Measurements from ENCODE around the gene CHRNB1. TPM values are rescaled to one million over a fixed set of nuclear protein-coding genes. Genes with fewer than 3 reads are reported as not detected.

CHRNB1 gene
- total RNA-seq, 4 donors from 2014 or later: 6.5 to 16.0 (median 13.5) TPM

DNA sequence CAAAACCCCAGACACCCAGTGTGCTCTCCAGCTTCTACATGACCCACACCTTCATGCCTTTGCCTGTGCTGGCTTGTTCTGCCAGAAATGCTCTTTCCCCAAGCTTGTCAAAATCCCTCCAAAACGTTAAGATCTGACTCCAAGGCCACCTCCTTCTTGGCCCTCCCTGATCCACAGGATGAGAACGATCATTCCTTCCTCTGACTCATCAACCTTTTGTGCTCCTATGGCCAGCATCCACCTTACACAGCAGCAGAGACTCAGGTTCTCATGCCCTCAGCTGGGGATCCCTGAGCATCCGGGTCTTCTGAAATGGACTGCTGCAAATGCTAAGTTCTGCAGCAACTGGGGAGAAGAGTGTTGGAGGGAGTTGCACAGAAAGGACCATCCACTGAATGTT, 31.6 kb downstream of the CHRNB1 start:
- peak overlapping the region in 3 of 4 donors; percentile 96 to 100 (median 99) for H3K27ac ChIP-seq
- DNase-seq (ENCODE audit: low spot score in 2 of 2): no peak
- no peak overlapping the region for H3K4me3 ChIP-seq
- no peaks in the 10 kb centered on the region for H3K36me3 ChIP-seq
- TF ChIP-seq EP300 (IDR thresholded peaks at IDR 0.05) (no peak), POLR2A (IDR thresholded peaks at IDR 0.05) (no peak)
- TF ChIP-seq, protein P1, sequence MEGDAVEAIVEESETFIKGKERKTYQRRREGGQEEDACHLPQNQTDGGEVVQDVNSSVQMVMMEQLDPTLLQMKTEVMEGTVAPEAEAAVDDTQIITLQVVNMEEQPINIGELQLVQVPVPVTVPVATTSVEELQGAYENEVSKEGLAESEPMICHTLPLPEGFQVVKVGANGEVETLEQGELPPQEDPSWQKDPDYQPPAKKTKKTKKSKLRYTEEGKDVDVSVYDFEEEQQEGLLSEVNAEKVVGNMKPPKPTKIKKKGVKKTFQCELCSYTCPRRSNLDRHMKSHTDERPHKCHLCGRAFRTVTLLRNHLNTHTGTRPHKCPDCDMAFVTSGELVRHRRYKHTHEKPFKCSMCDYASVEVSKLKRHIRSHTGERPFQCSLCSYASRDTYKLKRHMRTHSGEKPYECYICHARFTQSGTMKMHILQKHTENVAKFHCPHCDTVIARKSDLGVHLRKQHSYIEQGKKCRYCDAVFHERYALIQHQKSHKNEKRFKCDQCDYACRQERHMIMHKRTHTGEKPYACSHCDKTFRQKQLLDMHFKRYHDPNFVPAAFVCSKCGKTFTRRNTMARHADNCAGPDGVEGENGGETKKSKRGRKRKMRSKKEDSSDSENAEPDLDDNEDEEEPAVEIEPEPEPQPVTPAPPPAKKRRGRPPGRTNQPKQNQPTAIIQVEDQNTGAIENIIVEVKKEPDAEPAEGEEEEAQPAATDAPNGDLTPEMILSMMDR (IDR thresholded peaks at IDR 0.05): no peak
- no peaks in the 10 kb centered on the region for H3K27me3 ChIP-seq
- H3K9me3 ChIP-seq: no peaks in the 10 kb centered on the region
- H3K4me1 ChIP-seq: peaks cover 0 to 65% (median 36%) of the 10 kb centered on the region in 4 donors
- 27 to 29% methylated on average over 3 of the region's 3 CpGs for WGBS, 2 donors

DNA sequence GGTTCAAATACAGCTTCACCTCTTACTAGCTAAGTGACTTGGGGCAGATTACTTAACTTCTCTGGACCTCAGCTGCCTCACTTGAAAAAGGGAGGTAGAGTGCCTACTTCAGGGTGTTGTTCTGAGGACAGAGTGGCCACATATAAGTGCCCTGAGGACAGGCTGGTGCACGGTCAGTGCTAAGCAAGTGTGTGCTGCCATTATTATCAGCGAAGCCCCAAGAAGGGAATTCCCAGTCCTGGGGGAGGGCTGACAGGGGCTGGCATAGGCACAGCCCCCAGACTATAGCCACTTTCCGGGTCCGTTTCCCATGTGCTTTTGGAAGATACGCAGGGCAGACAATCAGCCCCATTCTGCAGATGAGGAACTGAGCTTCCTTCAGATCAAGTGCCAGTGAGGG, 32.1 kb downstream of the CHRNB1 start:
- H3K4me1 ChIP-seq: peaks cover 0 to 65% (median 40%) of the 10 kb centered on the region in 4 donors

DNA sequence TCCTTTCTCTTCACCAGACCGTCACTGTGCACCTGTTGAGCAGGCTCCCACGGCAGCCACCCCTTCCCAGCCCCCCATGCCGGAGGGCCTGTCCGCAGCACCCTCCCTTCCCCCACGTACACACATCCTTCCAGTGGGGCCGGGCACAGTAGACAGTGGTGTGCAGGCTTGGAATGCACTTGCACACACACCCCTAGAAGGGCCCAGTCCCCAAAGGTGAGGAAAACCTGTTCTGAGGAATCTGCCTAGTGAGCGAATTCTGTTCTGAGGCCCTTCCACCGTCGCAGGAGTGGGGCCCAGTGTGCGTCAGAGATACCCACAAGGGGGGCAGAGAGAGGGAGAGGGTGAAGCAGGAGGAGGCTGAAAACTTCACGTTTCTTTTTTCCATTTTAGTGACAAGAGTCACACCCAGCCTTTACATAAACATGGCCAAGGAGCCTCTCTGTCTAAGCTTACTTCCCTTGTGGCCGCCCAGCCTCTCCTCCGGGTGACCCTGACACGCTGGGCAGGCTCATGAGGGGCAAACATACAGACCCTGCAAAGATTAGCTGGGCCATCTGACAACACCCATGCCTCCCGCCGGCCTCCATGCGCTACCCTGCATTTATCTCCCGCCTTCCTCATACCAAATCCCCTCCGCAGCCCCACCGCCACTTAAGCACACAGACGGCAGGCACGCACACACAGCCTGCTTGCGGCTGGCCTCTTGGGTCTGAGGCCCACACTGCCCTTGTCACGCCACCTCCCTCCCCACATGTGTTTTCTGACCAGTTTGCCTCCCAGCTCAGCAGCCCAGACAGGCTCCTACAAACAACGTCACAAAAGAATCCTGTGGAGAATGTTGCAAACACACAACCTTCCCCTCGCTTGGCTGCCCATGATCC, 32.8 kb downstream of the CHRNB1 start:
- Histone ChIP-seq H3K4me3 (peak overlapping the region; percentile 69 to 100 (median 82)), H3K9me3 (no peaks in the 10 kb centered on the region), H3K27me3 (no peaks in the 10 kb centered on the region), H3K4me1 (peaks cover 0 to 71% (median 45%) of the 10 kb centered on the region in 4 donors), H3K36me3 (no peaks in the 10 kb centered on the region), H3K27ac (peak overlapping the region; percentile 96 to 100 (median 100))
- DNase-seq (ENCODE audit: low spot score in 2 of 2): no peak
- whole genome bisulfite sequencing, 2 donors: 10 to 14% methylated on average over 24 to 26 of the region's 26 CpGs
- TF ChIP-seq EP300 (IDR thresholded peaks at IDR 0.05) (peak in 1 of 2 donors; percentile 59), POLR2A (IDR thresholded peaks at IDR 0.05) (peak; percentile 34 to 37)
- TF ChIP-seq, protein P1 (IDR thresholded peaks at IDR 0.05): no peak

More for the DNA sequence above, 32.1 kb downstream of the CHRNB1 start:
- no peaks in the 10 kb centered on the region for H3K9me3 ChIP-seq
- TF ChIP-seq, protein P1 (IDR thresholded peaks at IDR 0.05): no peak
- TF ChIP-seq POLR2A (IDR thresholded peaks at IDR 0.05) (no peak), EP300 (IDR thresholded peaks at IDR 0.05) (no peak)
- WGBS, 2 donors: 66 to 67% methylated on average over 5 of the region's 5 CpGs
- no peaks in the 10 kb centered on the region for H3K27me3 ChIP-seq
- H3K36me3 ChIP-seq: no peaks in the 10 kb centered on the region
- no peak for DNase-seq (ENCODE audit: low spot score in 2 of 2)
- H3K27ac ChIP-seq: peak overlapping the region in 3 of 4 donors; percentile 96 to 100 (median 99)
- H3K4me3 ChIP-seq: peak overlapping the region in 1 of 4 donors; percentile 69

DNA sequence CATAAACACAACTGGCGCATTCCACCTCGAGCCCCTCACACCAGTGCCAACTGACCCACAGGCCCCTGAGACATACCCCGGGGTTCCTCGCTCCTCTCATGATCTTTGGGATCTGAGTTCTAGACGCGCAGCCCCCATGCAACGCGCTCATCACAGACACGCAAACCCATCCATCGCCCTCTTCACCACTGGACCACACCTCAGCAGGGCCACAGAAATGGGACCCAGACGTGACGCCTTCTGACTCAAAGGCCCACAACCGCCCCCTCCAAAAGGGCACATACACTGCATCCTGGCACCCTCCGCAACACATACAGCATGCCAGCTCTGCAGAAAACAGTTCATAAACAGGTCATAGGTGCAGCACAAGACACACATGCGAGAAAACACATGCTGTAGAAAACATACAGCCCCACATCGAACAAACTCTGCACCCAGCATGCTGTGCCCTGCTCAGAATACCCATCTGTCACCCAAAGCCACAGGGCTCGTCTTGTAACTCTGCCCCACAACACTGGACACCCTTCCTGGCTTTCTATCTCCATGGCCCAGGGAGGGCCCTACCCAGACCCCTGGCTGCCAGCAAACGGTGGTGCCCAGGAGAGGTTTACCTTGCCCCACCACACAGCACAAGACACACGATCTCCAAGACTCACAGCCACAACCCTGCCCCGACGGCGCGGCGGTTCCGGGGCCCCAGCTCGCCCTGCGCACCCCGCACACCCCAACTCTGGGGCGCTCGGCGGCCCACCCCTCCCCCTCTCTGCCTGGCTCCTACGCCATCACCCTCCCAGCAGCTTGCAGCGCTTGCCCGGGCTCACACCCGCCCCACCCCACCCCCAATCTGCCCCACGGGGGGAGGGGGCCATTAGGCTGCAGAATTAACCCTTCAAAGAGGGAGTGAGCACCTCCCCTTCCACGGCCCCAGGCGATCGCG, 33.7 kb downstream of the CHRNB1 start:
- Histone ChIP-seq H3K27ac (peak overlapping the region; percentile 96 to 100 (median 100)), H3K36me3 (no peaks in the 10 kb centered on the region), H3K9me3 (no peaks in the 10 kb centered on the region), H3K27me3 (no peaks in the 10 kb centered on the region), H3K4me3 (peak overlapping the region; percentile 69 to 100 (median 82)), H3K4me1 (peaks cover 0 to 75% (median 47%) of the 10 kb centered on the region in 4 donors)
- TF ChIP-seq EP300 (IDR thresholded peaks at IDR 0.05) (peak in 1 of 2 donors; percentile 50), POLR2A (IDR thresholded peaks at IDR 0.05) (peak in 1 of 2 donors; percentile 12)
- TF ChIP-seq, protein P1 (IDR thresholded peaks at IDR 0.05): peak in 2 of 5 experiments; percentile 9
- DNase-seq (ENCODE audit: low spot score in 2 of 2): peak in 1 of 2 donors; percentile 52
- WGBS, 2 donors: 8 to 14% methylated on average over 22 to 37 of the region's 40 CpGs

Measured in tibial nerve (tissue), 4 donors.